ENCODE measurements around the gene CRTC1. TPM values are rescaled to one million over a fixed set of nuclear protein-coding genes. Genes with fewer than 3 reads are reported as not detected.
"Not testable (repeated sequence)": the region's sequence is repeated elsewhere in the genome, so short reads cannot be mapped to it uniquely, and the experiment has no call there.

Gene CRTC1
- total and polyA plus RNA-seq, 2 experiments from 2014 or later = 2.5 to 4.8 TPM

- no peak overlapping the region for H3K4me3 ChIP-seq
- H3K4me1 ChIP-seq (ENCODE audit: insufficient read depth) = peaks cover 4% of the 10 kb centered on the region
- H4K20me1 ChIP-seq (ENCODE audit: insufficient read depth, poor library complexity, severe bottlenecking) = no peaks in the 10 kb centered on the region
- H3K9me2 ChIP-seq (replicated peaks; ENCODE audit: insufficient read depth) = no peaks in the 10 kb centered on the region
- DNase-seq (ENCODE audit: low spot score) = peak; percentile 57
- H3K36me3 ChIP-seq (replicated peaks; ENCODE audit: insufficient read depth, low read depth) = no peaks in the 10 kb centered on the region
- H3K79me2 ChIP-seq = no peaks in the 10 kb centered on the region
- TF ChIP-seq EZH2phosphoT487 (IDR thresholded peaks at IDR 0.05; ENCODE audit: low read depth, severe bottlenecking, unreplicated experiment) = no peak
- TF ChIP-seq, protein P1, sequence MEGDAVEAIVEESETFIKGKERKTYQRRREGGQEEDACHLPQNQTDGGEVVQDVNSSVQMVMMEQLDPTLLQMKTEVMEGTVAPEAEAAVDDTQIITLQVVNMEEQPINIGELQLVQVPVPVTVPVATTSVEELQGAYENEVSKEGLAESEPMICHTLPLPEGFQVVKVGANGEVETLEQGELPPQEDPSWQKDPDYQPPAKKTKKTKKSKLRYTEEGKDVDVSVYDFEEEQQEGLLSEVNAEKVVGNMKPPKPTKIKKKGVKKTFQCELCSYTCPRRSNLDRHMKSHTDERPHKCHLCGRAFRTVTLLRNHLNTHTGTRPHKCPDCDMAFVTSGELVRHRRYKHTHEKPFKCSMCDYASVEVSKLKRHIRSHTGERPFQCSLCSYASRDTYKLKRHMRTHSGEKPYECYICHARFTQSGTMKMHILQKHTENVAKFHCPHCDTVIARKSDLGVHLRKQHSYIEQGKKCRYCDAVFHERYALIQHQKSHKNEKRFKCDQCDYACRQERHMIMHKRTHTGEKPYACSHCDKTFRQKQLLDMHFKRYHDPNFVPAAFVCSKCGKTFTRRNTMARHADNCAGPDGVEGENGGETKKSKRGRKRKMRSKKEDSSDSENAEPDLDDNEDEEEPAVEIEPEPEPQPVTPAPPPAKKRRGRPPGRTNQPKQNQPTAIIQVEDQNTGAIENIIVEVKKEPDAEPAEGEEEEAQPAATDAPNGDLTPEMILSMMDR (IDR thresholded peaks at IDR 0.05; ENCODE audit: poor library complexity) = no peak
- no peak for TF ChIP-seq EZH2 (IDR thresholded peaks at IDR 0.05; ENCODE audit: borderline replicate concordance)
- no peaks in the 10 kb centered on the region for H3K9me3 ChIP-seq (ENCODE audit: low read depth)
- H3K27me3 ChIP-seq = no peaks in the 10 kb centered on the region
- no peak overlapping the region for H2AFZ ChIP-seq
- peak overlapping the region; percentile 75 for H3K27ac ChIP-seq
- H3K4me2 ChIP-seq = no peak overlapping the region
- whole genome bisulfite sequencing (ENCODE audit: low lambda C conversion rate, missing lambda C conversion rate) = 60% methylated on average over 14 of the region's 14 CpGs
Observed at GRCh38 chr19:18809149-18809868, 125.8 kb downstream of the CRTC1 start.

DNA sequence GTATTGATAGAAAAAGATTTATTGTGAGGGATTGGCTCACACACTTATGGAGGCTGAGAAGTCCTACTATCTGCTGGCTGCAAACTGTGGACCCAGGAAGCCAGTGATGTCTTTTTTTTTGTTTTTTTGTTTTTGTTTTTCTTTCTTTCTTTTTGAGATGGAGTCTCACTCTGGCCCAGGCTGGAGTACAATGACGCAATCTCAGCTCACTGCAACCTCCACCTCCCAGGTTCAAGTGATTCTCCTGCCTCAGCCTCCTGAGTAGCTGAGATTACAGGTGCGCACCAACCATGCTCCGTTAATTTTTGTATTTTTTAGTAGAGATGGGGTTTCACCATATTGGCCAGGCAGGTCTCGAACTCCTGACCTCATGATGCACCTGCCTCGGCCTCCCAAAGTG lies 128.2 kb downstream of the CRTC1 start:
- not testable (repeated sequence) for H3K36me3 ChIP-seq (replicated peaks; ENCODE audit: insufficient read depth, low read depth)

GRCh38 chr19:18814063-18814462 lies 130.6 kb downstream of the CRTC1 start:
- WGBS (ENCODE audit: low lambda C conversion rate, missing lambda C conversion rate) = 66% methylated on average over 9 of the region's 9 CpGs
- no peak overlapping the region for H3K4me2 ChIP-seq

More for the DNA sequence above, 128.2 kb downstream of the CRTC1 start:
- not testable (repeated sequence) for H4K20me1 ChIP-seq (ENCODE audit: insufficient read depth, poor library complexity, severe bottlenecking); H3K27me3 ChIP-seq; H2AFZ ChIP-seq; H3K4me1 ChIP-seq (ENCODE audit: insufficient read depth); H3K9me2 ChIP-seq (replicated peaks; ENCODE audit: insufficient read depth); H3K9me3 ChIP-seq (ENCODE audit: low read depth); H3K79me2 ChIP-seq; H3K4me2 ChIP-seq; DNase-seq (ENCODE audit: low spot score); H3K4me3 ChIP-seq; H3K27ac ChIP-seq
- WGBS (ENCODE audit: low lambda C conversion rate, missing lambda C conversion rate) = 97% methylated on average over 5 of the region's 5 CpGs

DNA sequence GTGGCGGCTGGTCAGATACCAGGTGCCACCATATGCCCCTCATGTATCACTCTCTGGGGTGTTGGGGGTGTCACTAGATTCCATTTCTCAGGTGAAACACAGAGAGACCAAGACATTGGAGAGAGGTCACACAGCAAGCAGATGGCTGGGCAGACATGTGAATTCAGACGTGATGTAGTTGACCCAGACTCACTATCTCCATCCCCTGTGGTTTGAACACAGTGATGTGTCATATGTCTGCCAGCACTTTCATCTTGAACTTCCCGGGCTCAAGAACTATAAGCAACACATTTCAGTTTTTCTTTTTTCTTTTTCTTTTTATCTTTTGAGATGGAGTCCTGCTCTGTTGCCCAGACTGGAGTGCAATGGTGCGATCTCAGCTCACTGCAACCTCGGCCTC lies 132.2 kb downstream of the CRTC1 start:
- Histone ChIP-seq H3K27ac (no peak overlapping the region), H3K36me3 (replicated peaks; ENCODE audit: insufficient read depth, low read depth) (no peaks in the 10 kb centered on the region), H3K4me2 (no peak overlapping the region), H3K27me3 (no peaks in the 10 kb centered on the region), H2AFZ (no peak overlapping the region), H3K4me3 (no peak overlapping the region), H3K9me2 (replicated peaks; ENCODE audit: insufficient read depth) (no peaks in the 10 kb centered on the region), H3K4me1 (ENCODE audit: insufficient read depth) (no peaks in the 10 kb centered on the region), H3K9me3 (ENCODE audit: low read depth) (no peaks in the 10 kb centered on the region), H3K79me2 (no peaks in the 10 kb centered on the region), H4K20me1 (ENCODE audit: insufficient read depth, poor library complexity, severe bottlenecking) (no peaks in the 10 kb centered on the region)
- 85% methylated on average over 5 of the region's 5 CpGs for WGBS (ENCODE audit: low lambda C conversion rate, missing lambda C conversion rate)
- TF ChIP-seq EZH2phosphoT487 (IDR thresholded peaks at IDR 0.05; ENCODE audit: low read depth, severe bottlenecking, unreplicated experiment) (no peak), EZH2 (IDR thresholded peaks at IDR 0.05; ENCODE audit: borderline replicate concordance) (no peak)
- TF ChIP-seq, protein P1 (IDR thresholded peaks at IDR 0.05; ENCODE audit: poor library complexity) = no peak
- DNase-seq (ENCODE audit: low spot score) = no peak

More at GRCh38 chr19:18814063-18814462, 130.6 kb downstream of the CRTC1 start:
- Histone ChIP-seq H3K27me3 (no peaks in the 10 kb centered on the region), H3K27ac (no peak overlapping the region), H3K36me3 (replicated peaks; ENCODE audit: insufficient read depth, low read depth) (no peaks in the 10 kb centered on the region), H3K9me3 (ENCODE audit: low read depth) (no peaks in the 10 kb centered on the region), H3K4me3 (no peak overlapping the region), H4K20me1 (ENCODE audit: insufficient read depth, poor library complexity, severe bottlenecking) (no peaks in the 10 kb centered on the region), H3K79me2 (no peaks in the 10 kb centered on the region), H3K9me2 (replicated peaks; ENCODE audit: insufficient read depth) (no peaks in the 10 kb centered on the region), H2AFZ (no peak overlapping the region), H3K4me1 (ENCODE audit: insufficient read depth) (no peaks in the 10 kb centered on the region)
- no peak for DNase-seq (ENCODE audit: low spot score)
- TF ChIP-seq, protein P1 (IDR thresholded peaks at IDR 0.05; ENCODE audit: poor library complexity) = peak; percentile 21
- no peak for TF ChIP-seq EZH2 (IDR thresholded peaks at IDR 0.05; ENCODE audit: borderline replicate concordance)

DNA sequence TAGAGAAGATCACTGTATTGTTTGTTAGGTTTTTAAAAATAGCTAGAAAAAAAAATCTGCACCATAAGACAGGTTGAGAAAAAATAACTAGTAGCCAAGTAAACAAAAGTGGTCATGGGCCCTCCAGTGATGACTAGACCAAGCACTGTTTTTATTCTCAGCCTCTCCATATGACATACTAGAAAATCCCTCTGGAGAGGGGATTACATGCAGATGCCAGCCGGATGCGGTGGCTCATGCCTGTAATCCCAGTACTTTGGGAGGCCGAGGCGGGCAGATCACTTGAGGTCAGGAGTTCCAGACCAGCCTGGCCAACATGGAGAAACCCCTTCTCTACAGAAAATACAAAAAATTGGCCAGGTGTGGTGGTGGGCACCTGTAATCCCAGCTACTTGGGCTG lies 133.2 kb downstream of the CRTC1 start:
- not testable (repeated sequence) for H3K9me2 ChIP-seq (replicated peaks; ENCODE audit: insufficient read depth); H3K4me2 ChIP-seq; H3K27me3 ChIP-seq; H3K9me3 ChIP-seq (ENCODE audit: low read depth); H3K27ac ChIP-seq; H3K79me2 ChIP-seq; H2AFZ ChIP-seq; H4K20me1 ChIP-seq (ENCODE audit: insufficient read depth, poor library complexity, severe bottlenecking); H3K36me3 ChIP-seq (replicated peaks; ENCODE audit: insufficient read depth, low read depth); DNase-seq (ENCODE audit: low spot score); H3K4me3 ChIP-seq; H3K4me1 ChIP-seq (ENCODE audit: insufficient read depth)
- whole genome bisulfite sequencing (ENCODE audit: low lambda C conversion rate, missing lambda C conversion rate) = 79% methylated on average over 4 of the region's 4 CpGs
